ENCODE measurements around the gene OGFOD2. TPM values are rescaled to one million over a fixed set of nuclear protein-coding genes. Genes with fewer than 3 reads are reported as not detected.
A peak's percentile ranks its signal among the peaks of the same experiment; 100 is the strongest.
"Not testable (repeated sequence)": the region's sequence is repeated elsewhere in the genome, so short reads cannot be mapped to it uniquely, and the experiment has no call there.

Gene OGFOD2
- 10 to 100 TPM; 22.2 to 22.4 TPM for total RNA-seq
- long read RNA-seq, transcript OGFOD2-201 (7 exons, 1,780 nt), result major isoform, 17 of 49 reads
- long read RNA-seq, partial matches to known transcripts, result 11 of 49 reads
- long read RNA-seq, other reads (novel, unspliced or antisense), result 13 of 49 reads

DNA sequence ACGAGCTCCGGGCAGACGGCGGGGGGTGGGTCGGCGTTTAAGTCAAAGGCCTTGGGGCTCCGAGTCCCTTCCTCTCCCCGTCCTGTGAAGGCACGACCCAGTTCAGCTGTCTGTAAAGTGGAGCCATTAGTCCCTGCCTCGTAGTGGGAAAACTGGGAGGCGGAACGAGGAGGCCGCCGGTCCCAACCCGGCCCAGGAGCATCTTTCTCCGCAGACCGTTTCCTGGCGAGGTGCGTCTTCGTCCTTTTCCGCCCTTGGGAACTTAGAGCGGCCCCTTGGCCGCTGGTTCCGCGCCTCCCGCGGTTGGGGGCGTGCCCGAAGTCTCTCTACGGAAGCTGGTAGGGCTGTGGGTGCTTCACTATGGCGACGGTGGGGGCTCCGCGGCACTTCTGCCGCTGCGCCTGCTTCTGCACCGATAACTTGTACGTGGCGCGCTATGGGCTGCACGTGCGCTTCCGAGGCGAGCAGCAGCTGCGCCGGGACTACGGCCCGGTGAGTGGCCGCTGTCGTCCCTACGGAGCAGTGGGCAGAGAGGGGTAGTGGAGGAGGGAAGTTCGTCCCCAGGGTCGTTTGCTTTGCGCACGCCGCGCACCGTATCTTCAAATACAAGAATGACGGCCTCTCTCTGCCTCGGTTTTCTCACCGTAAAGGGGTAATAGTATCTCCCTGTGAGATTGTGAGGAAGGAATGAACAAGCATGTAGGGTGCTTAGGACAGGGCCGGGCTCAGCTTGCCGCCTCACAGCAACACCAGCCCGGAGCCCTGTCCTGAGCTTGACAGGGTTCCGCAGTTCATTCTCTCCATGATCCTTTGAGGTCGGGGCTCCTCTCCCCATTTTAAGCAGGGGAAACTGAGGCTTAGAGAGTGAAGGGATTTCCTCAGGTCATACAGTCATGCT, at the start of gene OGFOD2:
TSS of gene OGFOD2 (plus strand) at position 353 of the 898 bp plus-strand sequence. CDS start at position 361, 8 bp downstream.
- DNase-seq (peak; percentile 91 to 95), ATAC-seq (peak; percentile 81)
- intact Hi-C loops (cut with DNase I, micrococcal nuclease), result no loop called here

DNA sequence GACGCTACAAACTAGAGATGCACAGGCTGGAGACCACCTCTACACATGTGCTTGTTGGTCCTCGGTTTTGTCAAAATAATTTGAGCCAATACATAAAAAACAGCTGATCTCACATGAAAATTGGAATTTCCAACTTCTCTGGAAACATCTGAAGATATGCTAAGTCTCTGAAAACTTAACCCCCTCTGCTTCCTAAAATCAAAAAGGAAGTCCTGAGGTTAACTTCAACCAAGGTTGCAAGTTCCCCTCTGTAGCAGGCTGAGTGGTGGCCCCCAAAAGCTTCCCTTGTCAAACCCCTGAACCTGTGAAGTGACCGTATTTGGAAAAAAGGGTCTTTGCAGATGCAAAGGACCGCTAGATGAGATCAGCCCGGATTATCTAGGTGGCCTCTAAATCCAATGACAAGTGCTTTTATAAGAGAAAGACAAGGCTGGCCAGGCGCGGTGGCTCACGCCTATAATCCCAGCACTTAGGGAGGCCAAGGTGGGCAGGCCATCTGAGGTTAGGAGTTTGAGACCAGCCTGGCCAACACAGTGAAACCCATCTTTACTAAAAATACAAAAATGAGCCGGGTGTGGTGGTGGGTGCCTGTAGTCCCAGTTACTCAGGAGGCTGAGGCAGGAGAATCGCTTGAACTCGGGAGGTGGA, 47.2 kb upstream of the OGFOD2 start:
- ATAC-seq (no peak), DNase-seq (no peak)
- intact Hi-C loops (cut with DNase I, micrococcal nuclease), result no loop called here

DNA sequence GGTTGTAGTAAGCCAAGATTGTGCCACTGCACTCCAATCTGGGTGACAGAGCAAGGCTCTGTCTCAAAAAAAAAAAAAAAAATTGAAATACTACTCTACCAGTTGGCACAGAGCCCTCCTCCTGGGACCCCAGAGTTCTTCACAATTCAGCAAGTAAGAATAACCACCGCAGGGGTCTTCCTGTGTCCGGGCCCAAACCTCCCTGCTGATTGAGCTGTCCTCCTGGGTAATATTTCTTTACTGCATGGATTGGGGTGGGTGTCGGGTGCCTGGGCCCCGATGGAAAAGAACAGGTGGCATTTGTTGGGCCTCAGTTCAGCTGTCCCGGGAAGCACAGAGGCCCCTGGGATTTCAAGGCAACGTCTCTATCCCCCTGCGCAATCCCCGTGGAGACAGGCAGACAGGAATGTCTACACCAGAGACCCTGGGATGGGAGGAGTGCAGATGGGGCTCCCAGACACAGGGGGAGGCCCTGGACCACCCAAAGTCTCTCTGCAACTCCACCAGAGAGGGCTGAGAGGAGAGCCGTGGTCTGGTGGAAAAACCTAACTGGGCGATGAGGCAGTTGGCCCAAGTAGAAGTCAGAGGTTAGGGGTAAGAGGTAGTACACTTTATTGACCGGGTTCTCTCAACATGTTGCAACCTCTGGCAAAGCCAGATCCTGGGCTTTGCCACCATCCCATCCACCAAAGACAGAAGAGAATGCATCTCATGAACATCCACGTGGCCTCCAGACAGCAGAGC, 46.5 kb upstream of the OGFOD2 start:
- intact Hi-C loops (cut with DNase I, micrococcal nuclease), result no loop called here
- ATAC-seq, result no peak
- DNase-seq, result no peak

DNA sequence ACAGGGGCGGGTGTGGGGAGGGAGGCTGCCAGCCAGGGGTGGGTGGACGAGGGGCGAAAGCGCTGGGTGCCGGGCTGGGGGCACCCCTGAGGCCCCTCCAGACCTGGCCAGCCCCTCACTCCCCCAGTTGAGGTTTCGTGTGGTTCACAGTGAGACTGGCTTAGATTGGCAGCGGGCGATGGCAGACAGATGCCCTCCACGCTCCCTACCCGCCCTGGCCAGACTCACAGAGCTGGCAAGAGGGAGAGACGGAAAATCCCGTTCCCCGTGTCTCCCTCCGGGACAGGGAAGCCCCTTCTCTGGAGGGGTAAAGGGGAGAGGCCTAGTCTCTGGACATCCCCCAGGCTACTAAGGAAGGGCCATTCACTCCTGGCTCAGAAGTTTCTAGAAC, 45.9 kb upstream of the OGFOD2 start:
- intact Hi-C loops (cut with DNase I, micrococcal nuclease), result no loop called here
- no peak for DNase-seq
- no peak for ATAC-seq

DNA sequence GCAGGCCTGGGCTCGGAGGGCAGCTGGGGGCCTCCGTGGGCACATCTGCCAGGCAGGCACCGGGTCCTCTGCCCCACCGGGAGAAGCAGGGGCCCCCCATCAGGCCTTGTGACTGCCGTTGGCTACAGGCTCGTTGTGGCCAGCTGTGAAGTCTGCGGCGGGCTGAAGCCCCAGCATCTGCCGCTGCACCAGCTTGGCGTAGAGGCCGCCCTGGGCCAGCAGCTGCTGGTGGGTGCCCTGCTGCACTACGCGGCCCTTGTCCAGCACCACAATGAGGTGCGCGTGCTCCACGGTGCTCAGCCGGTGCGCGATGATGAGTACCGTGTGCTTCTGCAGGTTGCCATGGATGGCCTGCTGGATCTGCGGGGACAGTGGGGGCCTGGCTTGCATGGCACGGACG, 45.2 kb upstream of the OGFOD2 start:
- ATAC-seq (no peak), DNase-seq (no peak)
- intact Hi-C loops (cut with DNase I, micrococcal nuclease), result no loop called here

DNA sequence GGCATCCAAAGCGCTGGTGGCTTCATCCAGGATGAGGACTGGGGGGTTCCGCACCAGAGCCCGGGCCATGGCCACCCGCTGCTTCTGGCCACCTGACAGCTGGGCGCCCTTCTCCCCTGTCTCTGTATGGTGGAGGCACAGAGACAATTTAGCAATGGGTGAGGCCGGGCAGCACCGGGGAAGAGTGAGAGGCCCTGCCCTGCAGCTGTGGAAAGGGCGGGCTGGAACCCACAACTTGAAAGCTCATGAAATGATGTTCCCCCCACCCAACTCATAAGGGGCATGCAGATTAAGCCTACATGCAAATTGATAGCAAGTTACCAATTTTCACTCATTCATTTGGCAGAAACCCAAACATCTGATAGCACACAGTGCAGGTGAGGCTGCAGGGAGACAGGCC, 42.8 kb upstream of the OGFOD2 start:
- no peak for DNase-seq
- intact Hi-C loops (cut with DNase I, micrococcal nuclease), result no loop called here
- no peak for ATAC-seq

DNA sequence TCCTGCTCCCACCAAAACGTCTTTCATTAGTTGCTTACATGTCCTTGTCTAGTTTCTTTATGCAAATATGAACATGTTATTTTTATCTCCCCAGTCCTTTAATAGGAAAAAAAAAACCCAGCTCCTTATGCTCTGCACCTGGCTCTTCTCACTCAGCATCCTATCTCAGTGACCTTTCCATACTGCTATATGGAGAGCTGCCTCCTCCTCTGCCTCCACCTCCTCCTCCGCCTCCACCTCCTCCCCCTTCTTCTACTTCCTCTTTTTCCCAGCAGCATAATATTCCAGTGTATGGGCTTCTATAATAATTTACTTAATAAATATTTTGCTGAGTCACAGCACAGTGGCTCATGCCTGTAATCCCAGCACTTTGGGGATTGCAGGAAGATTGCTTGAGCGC, 40.3 kb upstream of the OGFOD2 start:
- ATAC-seq (no peak), DNase-seq (no peak)
- intact Hi-C loops (cut with DNase I, micrococcal nuclease), result no loop called here

DNA sequence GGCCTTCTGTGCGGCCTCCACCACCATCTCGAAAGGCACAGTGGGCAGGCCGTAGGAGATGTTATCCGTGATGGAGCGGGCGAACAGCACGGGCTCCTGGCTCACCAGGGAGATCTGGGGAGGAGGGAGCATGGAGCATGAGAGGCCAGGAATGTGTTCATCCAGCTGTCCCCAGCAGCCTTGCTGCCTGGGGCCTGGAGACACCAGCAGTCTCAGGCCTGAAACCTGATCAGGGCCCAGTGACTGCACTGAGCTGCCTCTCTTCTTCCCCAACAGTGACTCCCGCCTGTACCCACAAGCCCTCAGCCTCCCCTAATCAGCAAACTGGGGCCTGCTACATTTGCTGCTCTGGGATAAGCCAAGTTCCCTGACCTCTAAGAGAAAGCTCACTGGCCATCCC, 39.7 kb upstream of the OGFOD2 start:
- intact Hi-C loops (cut with DNase I, micrococcal nuclease), result no loop called here
- DNase-seq (no peak), ATAC-seq (no peak)

DNA sequence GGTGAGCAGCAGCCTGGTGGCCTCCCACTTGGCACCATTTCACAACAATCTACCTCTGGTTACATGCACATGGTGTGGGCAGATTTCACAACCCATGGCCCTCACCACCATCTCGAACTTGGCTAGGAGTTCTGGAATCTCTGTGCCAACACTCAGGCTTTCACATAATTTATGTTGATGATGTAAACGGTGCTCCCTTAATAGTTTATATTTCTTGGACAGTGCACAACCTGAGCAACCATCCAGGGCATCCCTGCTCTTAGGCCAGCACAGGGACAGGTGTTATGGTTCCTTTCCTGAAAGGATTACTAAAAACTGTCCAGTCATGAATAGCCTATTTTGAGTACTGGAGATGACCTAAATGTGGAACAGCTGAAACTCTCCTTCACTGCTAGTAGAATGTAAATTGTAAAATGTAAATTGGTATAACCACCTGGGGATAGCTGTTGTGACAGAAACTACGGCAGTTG, 37.4 kb upstream of the OGFOD2 start:
- DNase-seq (no peak), ATAC-seq (no peak)
- intact Hi-C loops (cut with DNase I, micrococcal nuclease), result no loop called here

DNA sequence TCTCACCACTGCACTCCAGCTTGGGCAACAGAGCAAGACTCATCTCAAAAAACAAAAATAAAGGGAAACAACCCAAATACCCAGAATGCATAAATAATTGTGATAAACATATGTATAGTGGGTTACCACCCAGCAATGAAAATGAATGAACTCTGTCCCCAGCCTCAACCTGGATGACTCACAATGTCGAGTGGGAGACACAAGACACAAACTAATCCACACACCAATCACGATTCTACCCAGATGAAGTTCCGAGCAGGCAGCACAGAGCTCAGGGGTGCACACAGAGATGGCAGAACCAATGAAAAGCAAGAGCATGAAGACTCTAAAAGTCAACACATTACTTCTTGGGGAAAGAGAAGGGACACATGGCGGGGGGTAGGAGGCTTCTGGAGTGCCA, 35.9 kb upstream of the OGFOD2 start:
- ATAC-seq (peak; percentile 29), DNase-seq (no peak)
- intact Hi-C loops (cut with DNase I, micrococcal nuclease), result no loop called here

DNA sequence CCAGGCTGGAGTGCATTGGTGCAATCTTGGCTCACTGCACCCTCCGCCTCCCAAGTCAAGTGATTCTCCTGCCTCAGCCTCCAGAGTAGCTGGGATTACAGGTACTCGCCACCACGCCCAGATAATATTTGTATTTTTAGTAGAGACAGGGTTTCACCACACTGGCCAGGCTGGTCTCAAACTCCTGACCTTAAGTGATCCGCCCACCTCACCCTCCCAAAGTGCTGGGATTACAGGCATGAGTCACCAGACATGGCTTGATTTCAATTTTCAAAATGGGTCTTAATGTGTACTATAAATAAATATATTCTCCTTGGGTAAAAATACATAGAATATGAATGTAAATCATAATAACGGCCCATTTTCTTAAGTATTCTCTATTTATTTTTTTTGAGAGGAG, 33.7 kb upstream of the OGFOD2 start:
- DNase-seq, result not testable (repeated sequence)

DNA sequence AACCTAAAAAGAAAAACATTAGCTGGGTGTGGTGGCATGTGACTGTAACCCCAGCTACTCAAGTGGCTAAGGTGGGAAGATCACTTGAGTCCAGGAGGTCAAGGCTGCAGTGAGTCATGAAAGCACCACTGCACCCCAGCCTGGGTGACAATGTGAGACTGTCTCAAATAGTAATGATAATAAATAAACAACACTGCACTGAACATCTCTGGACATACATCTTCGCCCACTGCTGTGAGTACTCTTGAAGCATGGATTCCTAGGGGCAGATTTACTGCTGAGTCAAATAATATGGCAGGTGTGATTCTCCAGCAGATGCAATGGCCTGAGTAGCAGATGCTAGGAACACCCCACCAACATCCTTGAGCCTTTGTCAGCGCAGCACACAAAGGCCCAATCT, 32.4 kb upstream of the OGFOD2 start:
- DNase-seq (no peak), ATAC-seq (peak; percentile 12)
- intact Hi-C loops (cut with DNase I, micrococcal nuclease), result no loop called here

More for the DNA sequence above, 33.7 kb upstream of the OGFOD2 start:
- ATAC-seq; intact Hi-C loops (cut with DNase I, micrococcal nuclease): not testable (repeated sequence)

DNA sequence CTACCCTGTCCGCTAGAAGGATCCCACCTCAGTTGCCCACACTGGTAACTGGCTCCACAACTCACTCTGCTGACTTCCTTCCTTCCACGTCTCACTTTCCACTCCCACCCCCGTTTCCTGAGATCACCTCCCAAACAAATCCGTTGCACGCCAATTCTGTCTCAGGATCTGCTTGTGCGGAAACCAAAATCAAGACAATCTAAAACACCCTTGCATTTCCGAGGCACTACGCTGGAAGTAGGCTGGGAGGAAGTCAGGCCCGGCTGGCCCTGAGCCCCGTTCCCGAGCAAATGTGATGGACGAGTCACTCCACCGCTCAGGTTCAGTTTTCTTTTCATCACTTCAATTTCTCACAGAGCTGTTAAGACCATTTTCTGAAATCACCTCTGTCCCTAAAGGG, 31.8 kb upstream of the OGFOD2 start:
- intact Hi-C loops (cut with DNase I, micrococcal nuclease), result no loop called here
- DNase-seq (no peak), ATAC-seq (no peak)

DNA sequence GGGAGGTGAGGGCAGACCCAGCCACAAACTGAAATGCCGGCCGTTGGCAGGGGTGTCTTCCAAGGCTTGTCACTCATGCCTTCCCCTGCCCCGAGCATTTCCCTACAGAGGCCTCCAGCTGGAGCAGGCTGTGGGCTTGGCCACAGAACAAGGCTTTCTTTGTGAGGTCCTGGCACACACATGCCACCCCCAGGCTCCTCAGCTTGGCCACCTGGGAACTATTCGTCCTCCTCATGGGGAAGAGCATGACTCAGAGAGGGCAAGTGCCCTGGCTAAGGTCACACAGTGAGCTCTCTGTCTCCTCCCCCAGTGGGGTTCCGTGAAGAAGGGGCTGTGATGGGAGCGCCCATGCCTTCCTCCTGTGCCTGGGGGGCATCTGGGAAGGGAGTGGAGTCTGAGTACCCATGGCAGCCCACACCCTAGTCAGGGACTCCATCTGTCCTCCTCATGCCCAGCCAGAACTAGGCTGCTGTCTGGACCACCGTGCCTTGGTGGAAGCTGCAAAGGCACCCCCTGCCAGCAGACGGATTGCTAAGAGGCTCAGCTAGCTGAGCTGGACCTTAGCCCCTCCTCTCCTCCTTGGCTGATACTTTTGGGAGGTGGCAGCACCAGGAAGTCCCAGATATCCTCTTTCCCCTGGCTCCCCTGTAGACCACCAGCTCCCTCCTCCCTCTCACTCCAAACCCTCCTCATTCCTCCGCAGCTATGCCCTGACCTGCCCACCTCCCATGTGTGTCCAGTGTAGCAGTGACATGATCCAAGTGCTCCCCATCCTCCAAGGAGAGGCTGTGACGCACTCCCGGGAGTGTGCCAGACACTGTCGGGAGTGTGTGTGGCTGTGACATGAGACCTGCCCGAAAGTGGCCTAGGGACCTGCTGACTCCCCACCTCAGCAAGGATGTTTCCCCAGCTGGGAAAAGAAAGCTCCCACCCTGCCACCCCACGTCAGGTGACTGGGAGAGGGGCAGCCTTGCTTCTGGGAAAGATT, 30.1 kb upstream of the OGFOD2 start:
- intact Hi-C loops (cut with DNase I, micrococcal nuclease), result no loop called here
- DNase-seq, result no peak
- peak; percentile 24 for ATAC-seq

DNA sequence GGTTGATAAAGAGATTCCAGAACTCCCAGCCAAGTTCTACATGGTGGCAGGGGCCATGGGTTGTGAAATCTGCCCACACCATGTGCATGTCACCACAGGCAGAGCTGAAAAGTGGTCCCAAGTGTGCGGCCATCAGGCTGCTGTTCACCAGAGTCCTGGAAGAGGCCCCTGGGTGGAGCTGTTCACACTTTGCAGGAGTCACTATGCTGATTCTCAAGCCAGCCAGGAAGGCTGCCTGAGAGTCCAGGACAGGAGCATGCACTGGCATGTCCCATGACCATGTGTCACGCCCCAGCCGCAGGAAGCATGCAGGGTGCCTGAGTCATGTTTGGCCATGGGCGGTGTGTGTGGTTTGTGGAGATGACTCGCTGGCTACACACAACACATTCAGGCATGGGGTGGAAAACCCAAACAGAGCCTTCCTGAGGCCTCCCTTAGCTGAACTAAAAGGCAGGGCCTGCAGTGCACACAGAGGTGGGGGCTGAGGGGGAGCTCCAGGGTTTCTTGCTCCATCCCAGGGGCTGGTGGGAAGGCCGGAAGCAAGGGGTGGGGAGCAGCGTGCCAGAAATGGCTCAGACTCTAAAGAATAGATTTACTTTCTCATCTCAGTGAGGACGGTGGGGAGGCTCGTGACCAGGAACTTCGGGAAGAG, 28.2 kb upstream of the OGFOD2 start:
- DNase-seq (peak; percentile 78 to 93), ATAC-seq (peak; percentile 75)
- intact Hi-C loops (cut with DNase I, micrococcal nuclease), result no loop called here

DNA sequence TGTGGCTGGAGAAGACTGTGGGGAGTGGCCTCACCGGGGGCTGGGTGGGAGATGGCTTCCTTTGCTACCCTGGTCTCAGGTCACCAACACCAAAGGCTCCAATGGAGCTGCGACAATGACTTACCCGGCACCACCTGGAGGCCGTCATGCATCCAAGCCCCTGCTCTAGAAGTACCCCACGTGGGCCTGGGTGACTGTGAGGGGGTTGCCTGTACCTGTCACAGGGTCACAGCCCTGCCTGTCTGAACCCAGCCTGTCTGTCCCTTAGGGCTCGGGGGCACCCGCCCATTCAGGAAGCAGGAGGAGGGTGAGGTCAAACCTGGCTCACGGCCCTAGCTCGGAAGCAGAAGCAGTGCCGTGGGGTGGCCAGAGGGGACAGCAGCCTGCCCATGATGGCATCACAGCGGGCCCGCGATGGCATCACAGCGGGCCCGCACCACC, 27.7 kb upstream of the OGFOD2 start:
- intact Hi-C loops (cut with DNase I, micrococcal nuclease), result no loop called here

DNA sequence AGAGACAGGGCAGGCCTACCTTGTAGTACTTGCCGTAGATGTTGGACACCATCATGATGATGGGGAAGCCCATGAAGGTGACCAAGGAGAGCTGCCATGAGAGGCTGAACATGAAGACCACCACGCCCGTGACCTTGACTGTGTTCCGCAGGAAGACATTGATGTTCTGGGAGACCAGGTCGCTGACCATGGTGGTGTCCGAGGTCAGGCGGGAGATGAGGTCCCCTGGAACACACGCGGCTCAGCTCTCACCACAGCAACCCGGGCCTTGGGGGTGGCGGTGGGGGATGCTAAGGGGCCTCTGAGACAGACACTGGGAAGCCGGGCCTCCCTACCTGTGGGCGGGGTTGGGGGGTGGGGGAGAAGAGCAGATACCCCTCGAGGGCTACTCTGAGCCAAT, 26.4 kb upstream of the OGFOD2 start:
- ATAC-seq (no peak), DNase-seq (no peak)
- intact Hi-C loops (cut with DNase I, micrococcal nuclease), result no loop called here

More for the DNA sequence above, 27.7 kb upstream of the OGFOD2 start:
- peak; percentile 70 to 84 for DNase-seq
- peak; percentile 62 for ATAC-seq

DNA sequence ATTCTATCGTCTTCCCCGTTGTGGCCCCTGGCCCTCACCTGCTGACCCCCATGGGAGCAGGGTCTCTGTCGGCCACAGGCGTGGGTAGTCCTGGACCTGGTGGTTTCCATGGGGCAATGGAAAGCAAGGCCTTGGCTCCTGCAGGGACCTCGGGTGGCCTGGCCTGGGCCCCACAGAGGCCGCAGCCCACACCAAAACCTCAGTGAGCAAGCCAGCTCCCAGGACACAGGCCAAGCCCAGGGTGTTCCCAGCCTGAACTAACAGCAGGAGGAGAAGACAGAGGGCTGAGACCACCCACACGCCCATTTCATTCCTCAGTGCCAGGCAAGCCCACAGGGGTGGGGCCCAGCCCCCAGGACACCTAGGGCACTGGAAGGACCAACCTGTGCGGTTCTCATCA, 25.6 kb upstream of the OGFOD2 start:
- ATAC-seq, result no peak
- DNase-seq, result no peak
- intact Hi-C loops (cut with DNase I, micrococcal nuclease), result no loop called here
